ENCODE data around the gene GAL3ST3.
"Not testable (repeated sequence)": the region's sequence is repeated elsewhere in the genome, so short reads cannot be mapped to it uniquely, and the experiment has no call there.

Gene GAL3ST3

GRCh38 chr11:66026017-66026529, 22.9 kb downstream of the GAL3ST3 start, which contains the start of gene CATSPER1:
Gene CATSPER1 (minus strand): TSS chr11:66026479. CDS start chr11:66026379, 100 bp downstream.
- no peak within 1 kb of the TSS for H3K27ac ChIP-seq
- no peak for TF ChIP-seq ZFX (IDR thresholded peaks at IDR 0.05)
- TF ChIP-seq CTCF (conservative IDR thresholded peaks at IDR 0.05), result no peak

DNA sequence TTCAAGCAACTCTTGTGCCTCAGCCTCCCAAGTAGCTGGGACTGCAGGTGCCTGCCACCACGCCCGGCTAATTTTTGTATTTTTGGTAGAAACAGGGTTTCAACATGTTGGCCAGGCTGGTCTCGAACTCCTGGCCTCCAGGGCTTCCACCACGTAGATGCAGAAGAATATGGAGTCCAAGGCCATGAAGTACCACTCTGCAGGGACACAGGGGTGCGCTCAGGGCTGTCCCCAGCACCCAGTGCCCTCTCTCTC, 25.8 kb downstream of the GAL3ST3 start:
- H3K27ac ChIP-seq, result not testable (repeated sequence)

DNA sequence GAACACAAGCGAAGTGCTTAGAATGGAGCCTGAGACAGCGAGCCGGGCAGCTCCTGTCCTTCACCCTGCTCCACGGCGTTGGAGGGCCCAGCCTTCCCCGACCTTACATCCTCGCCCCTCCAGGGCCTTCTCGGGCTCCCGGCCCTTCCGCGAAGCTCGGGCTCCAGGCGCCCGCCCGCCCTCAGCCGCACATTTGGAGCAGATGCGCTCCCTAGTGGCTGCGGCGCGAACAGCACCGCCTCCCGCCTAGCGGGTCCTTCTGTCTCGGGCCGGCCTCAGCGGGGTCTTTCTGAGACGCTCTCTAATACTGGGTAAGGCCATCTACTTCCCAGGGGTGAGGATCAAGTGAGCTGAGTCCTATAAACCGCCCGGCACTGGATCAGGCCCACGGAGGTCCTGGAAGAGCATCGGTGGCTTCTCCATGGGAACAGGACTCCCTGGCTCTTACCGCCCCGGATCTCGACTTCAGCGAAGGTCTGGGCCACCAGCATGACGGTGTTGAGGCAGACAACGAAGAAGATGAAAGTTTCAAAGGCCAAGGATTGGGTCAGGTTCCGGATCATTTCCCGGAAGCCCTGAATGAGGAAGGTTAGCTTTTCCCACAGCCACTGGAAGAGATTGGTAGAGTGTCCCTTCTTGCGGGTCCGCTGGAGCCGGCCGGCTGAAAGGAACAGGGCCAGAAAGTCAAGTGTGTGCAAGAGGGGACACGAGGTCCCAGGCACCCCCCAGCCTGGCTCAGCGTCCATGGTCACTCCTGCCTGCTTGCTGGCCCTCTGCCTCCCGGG, 26.4 kb downstream of the GAL3ST3 start:
- no peak overlapping the region for H3K27ac ChIP-seq

GRCh38 chr11:66020618-66021357, 28.2 kb downstream of the GAL3ST3 start:
- TF ChIP-seq CTCF (conservative IDR thresholded peaks at IDR 0.05), result no peak
- TF ChIP-seq ZFX (IDR thresholded peaks at IDR 0.05), result no peak
- H3K27ac ChIP-seq, result no peak overlapping the region

More for the DNA sequence above, 26.4 kb downstream of the GAL3ST3 start:
- no peak for TF ChIP-seq ZFX (IDR thresholded peaks at IDR 0.05)
- TF ChIP-seq CTCF (conservative IDR thresholded peaks at IDR 0.05), result peak; percentile 98

- H3K27ac ChIP-seq, result no peak overlapping the region
- TF ChIP-seq CTCF (conservative IDR thresholded peaks at IDR 0.05), result no peak
Observed at GRCh38 chr11:66020212-66020611, 28.7 kb downstream of the GAL3ST3 start.

- no peak for TF ChIP-seq ZFX (IDR thresholded peaks at IDR 0.05)
- TF ChIP-seq CTCF (conservative IDR thresholded peaks at IDR 0.05), result no peak
- H3K27ac ChIP-seq, result no peak overlapping the region
Observed at GRCh38 chr11:66017321-66017720, 31.6 kb downstream of the GAL3ST3 start.

DNA sequence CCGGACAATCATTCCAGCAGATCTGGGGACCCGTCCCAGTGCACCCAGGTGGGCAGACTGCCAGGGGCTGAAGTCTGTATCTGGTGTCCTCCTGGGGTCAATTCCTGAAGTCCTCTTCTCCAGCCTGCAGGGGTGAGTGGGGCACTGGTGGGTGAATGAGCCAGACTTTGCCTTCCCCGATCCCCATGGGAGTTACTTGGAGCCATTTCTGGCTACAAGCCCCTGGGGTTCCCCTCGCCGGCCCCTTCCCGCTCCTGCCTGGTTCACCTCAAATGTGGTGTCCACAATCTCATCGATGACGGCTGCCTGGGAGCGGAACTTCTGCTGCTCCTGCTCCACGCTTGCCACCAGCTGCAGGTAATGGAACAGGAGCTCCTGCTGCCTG, 32.2 kb downstream of the GAL3ST3 start:
- TF ChIP-seq ZFX (IDR thresholded peaks at IDR 0.05), result no peak
- TF ChIP-seq CTCF (conservative IDR thresholded peaks at IDR 0.05), result no peak
- no peak overlapping the region for H3K27ac ChIP-seq
